GM12872 (cell line): ENCODE results near the gene CACNA2D4.

Experiments
- TF ChIP-seq, protein P1 (sequence below): IDR thresholded peaks from 3 replicates; pipeline ENCODE4 v1.5.1; 2011; ENCODE audit warnings: low read depth, mild to moderate bottlenecking, low read length, moderate library complexity; ENCODE audit not compliant: insufficient read depth

Gene CACNA2D4

DNA sequence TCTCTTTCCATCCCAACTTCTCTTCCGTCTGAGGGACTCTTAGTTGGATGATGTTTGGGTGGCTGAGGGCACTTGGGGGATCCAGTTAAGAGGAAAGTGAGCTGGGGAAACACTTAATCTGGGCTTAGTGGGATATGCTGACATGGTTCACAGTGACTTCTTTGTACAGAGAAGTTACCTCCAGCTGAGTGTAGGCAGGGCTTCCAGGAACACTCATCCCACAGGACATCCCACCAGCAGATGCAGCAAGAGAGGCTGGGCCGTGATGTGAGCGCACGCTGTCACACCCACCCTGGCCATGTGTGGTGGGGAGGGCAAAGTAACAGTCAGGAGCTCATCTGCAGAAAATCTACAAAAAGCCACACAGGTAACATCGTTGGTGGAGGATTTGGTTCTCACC, 832 bp upstream of the CACNA2D4 start:
- TF ChIP-seq, protein P1, sequence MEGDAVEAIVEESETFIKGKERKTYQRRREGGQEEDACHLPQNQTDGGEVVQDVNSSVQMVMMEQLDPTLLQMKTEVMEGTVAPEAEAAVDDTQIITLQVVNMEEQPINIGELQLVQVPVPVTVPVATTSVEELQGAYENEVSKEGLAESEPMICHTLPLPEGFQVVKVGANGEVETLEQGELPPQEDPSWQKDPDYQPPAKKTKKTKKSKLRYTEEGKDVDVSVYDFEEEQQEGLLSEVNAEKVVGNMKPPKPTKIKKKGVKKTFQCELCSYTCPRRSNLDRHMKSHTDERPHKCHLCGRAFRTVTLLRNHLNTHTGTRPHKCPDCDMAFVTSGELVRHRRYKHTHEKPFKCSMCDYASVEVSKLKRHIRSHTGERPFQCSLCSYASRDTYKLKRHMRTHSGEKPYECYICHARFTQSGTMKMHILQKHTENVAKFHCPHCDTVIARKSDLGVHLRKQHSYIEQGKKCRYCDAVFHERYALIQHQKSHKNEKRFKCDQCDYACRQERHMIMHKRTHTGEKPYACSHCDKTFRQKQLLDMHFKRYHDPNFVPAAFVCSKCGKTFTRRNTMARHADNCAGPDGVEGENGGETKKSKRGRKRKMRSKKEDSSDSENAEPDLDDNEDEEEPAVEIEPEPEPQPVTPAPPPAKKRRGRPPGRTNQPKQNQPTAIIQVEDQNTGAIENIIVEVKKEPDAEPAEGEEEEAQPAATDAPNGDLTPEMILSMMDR: no peak

- TF ChIP-seq, protein P1: no peak
Observed at GRCh38 chr12:1918884-1919236, 408 bp upstream of the CACNA2D4 start.

GRCh38 chr12:1917172-1918070, 1.0 kb downstream of the CACNA2D4 start:
- TF ChIP-seq, protein P1: no peak

DNA sequence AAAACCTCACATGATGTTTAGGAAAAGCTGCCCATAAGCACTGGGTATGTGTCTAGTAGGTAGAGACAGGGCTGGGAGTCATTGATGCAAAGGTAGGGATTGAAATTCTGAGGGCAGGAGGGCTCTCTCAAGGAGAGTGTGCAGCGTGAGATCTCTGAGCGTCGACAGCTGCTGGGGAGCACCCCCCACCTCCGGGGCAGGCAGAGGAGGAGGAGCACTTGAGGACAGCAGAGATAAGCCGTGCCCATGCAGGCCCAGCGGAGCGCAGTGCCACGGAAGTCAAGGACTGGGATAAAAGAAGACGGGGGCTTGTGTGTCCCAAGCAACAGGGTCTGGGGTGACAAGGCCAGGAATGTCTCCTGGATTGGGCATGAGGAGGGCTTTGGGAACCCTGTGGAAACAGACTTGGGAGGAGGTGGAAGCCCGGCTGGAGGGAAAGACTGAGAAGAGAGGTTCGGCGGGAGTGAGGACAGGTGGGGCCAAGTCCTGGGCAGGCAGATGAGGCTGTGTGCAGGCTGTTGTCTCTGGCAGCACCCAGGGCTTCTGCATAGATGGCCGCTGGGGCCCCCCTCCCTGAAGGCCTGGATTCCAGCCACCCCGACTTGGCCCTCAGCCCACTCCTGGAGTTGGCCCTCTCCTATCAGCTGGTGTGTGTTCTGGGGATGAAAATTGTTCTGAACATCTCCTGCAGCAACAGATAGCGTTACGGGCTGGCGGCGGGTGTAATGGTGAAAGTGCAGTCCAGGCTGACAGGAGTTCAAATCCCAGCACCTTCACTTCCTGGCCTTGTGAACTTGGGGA, 1.9 kb downstream of the CACNA2D4 start:
- TF ChIP-seq, protein P1: no peak

DNA sequence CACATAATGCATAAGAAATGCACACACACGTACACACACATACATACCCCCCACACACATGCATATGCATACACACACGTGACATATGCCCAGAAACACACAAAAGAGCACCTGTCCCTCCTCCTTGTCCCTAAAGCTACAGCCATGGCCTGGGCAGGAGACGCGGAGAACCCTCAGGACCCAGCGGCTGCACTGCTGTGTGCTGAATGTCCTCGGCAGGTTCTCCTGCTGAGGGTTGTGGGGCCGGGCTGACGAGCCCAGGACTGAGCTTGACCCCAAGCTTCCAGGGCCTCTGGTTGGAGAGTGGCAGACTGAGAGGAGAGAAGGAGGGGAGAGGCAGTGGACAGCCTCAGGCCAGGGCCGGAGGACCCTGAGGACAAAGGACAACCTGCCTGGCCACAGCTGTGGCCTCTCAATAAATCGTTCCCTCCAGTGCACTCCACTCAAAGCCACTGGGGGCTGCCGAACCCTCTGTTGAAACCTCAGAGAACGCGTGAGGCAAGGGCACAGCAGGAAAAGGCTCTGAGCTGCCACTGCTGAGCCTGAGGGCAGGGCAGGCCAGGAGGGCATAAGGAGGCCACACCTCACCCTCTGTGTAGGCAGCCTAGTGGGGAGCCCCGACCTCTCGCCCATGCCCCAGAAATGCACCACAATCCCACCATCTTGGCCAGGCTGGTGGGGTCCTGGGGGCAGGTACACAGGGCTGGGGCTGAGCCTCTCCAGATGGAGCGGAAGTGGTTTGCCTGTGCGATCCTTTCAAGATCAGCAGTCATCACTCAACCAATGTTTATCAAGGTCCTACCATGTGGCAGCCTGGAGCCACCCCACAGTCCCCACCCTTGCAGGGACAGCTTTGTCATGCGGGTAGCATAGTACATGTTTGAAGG, 3.1 kb downstream of the CACNA2D4 start:
- TF ChIP-seq, protein P1: no peak

DNA sequence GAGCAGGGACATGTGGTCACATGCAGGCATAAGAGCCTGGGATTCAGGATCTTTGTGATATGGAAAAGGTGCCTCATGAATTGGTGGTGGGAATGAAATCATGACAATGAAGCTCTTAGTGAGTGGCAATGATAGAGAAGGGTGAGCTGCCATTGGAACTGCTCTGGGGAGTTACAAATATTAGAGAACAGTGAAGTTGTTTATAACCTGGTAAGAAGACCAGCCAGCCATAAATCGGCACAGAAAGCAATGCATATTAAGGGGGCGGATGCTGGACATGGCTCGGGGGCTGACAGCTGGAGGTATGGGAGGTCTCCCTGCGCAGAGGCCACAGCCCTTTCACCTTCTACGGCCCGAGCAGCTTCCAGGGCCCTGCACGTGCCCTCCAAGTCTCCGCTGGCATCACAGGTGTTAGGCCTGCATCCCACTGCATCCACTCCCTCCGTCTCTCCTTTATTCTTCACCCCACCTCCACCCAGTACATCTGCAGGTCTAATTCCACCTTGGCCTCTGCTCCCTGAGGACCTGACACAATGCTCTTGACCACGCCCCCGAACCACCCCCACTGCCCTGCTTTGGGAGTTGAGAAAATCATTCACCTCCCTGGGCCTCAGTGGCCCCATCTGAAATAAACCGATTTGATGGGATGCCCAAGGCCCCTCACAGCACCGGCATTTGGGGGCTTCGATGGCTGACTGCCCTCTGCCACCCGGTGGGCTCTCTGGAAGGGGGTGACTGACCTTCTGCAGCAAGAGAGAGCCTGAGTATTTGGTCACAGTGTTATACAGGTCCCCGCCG, 4.1 kb downstream of the CACNA2D4 start:
- TF ChIP-seq, protein P1: no peak
